Measurements from ENCODE around the gene CTH.

Gene CTH

GRCh38 chr1:70392626-70393025, 18.4 kb upstream of the CTH start:
- DNase-seq (ENCODE audit: low read depth), result no peak
- TF ChIP-seq CTCF (IDR thresholded peaks at IDR 0.05; ENCODE audit: control insufficient read depth, extremely low read depth, insufficient read depth), result no peak
- no peak overlapping the region for H3K4me3 ChIP-seq (ENCODE audit: low read depth, low read length)

- no peak for TF ChIP-seq CTCF (IDR thresholded peaks at IDR 0.05; ENCODE audit: control insufficient read depth, extremely low read depth, insufficient read depth)
- H3K4me3 ChIP-seq (ENCODE audit: low read depth, low read length), result no peak overlapping the region
- DNase-seq (ENCODE audit: low read depth), result no peak
These were observed 14.5 kb upstream of the CTH start for GRCh38 chr1:70396607-70397006.

- H3K4me3 ChIP-seq (ENCODE audit: low read depth, low read length), result no peak overlapping the region
- no peak for TF ChIP-seq CTCF (IDR thresholded peaks at IDR 0.05; ENCODE audit: control insufficient read depth, extremely low read depth, insufficient read depth)
- no peak for DNase-seq (ENCODE audit: low read depth)
These were observed 14.1 kb upstream of the CTH start for GRCh38 chr1:70397013-70397412.

- no peak overlapping the region for H3K4me3 ChIP-seq (ENCODE audit: low read depth, low read length)
- no peak for DNase-seq (ENCODE audit: low read depth)
- TF ChIP-seq CTCF (IDR thresholded peaks at IDR 0.05; ENCODE audit: control insufficient read depth, extremely low read depth, insufficient read depth), result no peak
These were observed 10.7 kb upstream of the CTH start for GRCh38 chr1:70400335-70400734.

- no peak overlapping the region for H3K4me3 ChIP-seq (ENCODE audit: low read depth, low read length)
- no peak for TF ChIP-seq CTCF (IDR thresholded peaks at IDR 0.05; ENCODE audit: control insufficient read depth, extremely low read depth, insufficient read depth)
- no peak for DNase-seq (ENCODE audit: low read depth)
These were observed 9.1 kb upstream of the CTH start for GRCh38 chr1:70401974-70402373.

- TF ChIP-seq CTCF (IDR thresholded peaks at IDR 0.05; ENCODE audit: control insufficient read depth, extremely low read depth, insufficient read depth), result no peak
- H3K4me3 ChIP-seq (ENCODE audit: low read depth, low read length), result no peak overlapping the region
- no peak for DNase-seq (ENCODE audit: low read depth)
These were observed 7.3 kb upstream of the CTH start for GRCh38 chr1:70403759-70404158.

GRCh38 chr1:70405780-70406416, 5.2 kb upstream of the CTH start:
- TF ChIP-seq CTCF (IDR thresholded peaks at IDR 0.05; ENCODE audit: control insufficient read depth, extremely low read depth, insufficient read depth), result no peak
- peak; percentile 23 for DNase-seq (ENCODE audit: low read depth)
- H3K4me3 ChIP-seq (ENCODE audit: low read depth, low read length), result no peak overlapping the region

Data from LNCaP clone FGC (cell line).